Endothelial cell of umbilical vein (primary cell): ENCODE data around the gene FBXO3. TPM values are rescaled to one million over a fixed set of nuclear protein-coding genes. Genes with fewer than 3 reads are reported as not detected.
A peak's percentile ranks its signal among the peaks of the same experiment; 100 is the strongest.
"Not testable (repeated sequence)": the region's sequence is repeated elsewhere in the genome, so short reads cannot be mapped to it uniquely, and the experiment has no call there.

Source experiments
- Bru-seq: library from RNA; stranded (reverse); fragments of 400-500 nt; gene quantifications from one replicate; lab custom pipeline; 2021; lab: Mats Ljungman, UMichigan
- BruChase-seq, 2 experiments: library from RNA; stranded (reverse); fragments of 400-500 nt; gene quantifications; one replicate each; lab custom pipeline; 2021; lab: Mats Ljungman, UMichigan
- BruUV-seq: library from RNA; stranded (reverse); fragments of 400-500 nt; replicated peaks from 2 replicates; lab custom pipeline; 2021; lab: Mats Ljungman, UMichigan
- CTCF ChIA-PET: fragments of 300-600, 350-600 bp; sonication (Branson Sonifier 250); formaldehyde crosslinking; loops from one replicate; lab custom pipeline; 2021; ENCODE audit warnings: antibody characterized with exemption, inconsistent platforms; lab: Charles Lee
- POLR2A ChIA-PET: fragments of 300-600, 350-600 bp; sonication (Branson Sonifier 250); formaldehyde crosslinking; loops from one replicate; lab custom pipeline; 2021; ENCODE audit warnings: antibody characterized with exemption, inconsistent platforms; lab: Charles Lee
- DNase-seq: peaks from one replicate; pipeline ENCODE4 v3.0.0-alpha.2; 2011; ENCODE audit warnings: low read depth, low spot score
- FAIRE-seq: peaks from 2 replicates; lab custom pipeline; 2011; peaks lifted over from hg19 to GRCh38; lab: Jason Lieb, UNC
- H2AFZ ChIP-seq: 2 replicates; pipeline ENCODE4 v1.6.0; 2012; ENCODE audit warnings: low read depth, low read length, control low read depth, inconsistent platforms
- H3K27ac ChIP-seq: 2 replicates; pipeline ENCODE4 v1.5.1; 2011; ENCODE audit warnings: low read depth, mild to moderate bottlenecking, control low read depth, low read length, moderate library complexity; ENCODE audit not compliant: insufficient read depth
- H3K27me3 ChIP-seq, 2 experiments: 2 replicates each; pipeline versions ENCODE4 v1.6.0 to v1.6.1; 2011; ENCODE audit warnings: low read length in 2 of 2, mixed read lengths in 1 of 2; ENCODE audit not compliant: control insufficient read depth in 2 of 2, insufficient read depth in 2 of 2
- H3K36me3 ChIP-seq, 2 experiments: 2 replicates in 1 of 2; 3 replicates in 1 of 2; pipeline ENCODE4 v1.5.1; 2011; ENCODE audit warnings: low read length in 2 of 2, mild to moderate bottlenecking in 1 of 2, moderate library complexity in 1 of 2; ENCODE audit not compliant: control insufficient read depth in 2 of 2, insufficient read depth in 2 of 2; ENCODE audit errors: extremely low read depth in 1 of 2
- H3K4me1 ChIP-seq: 3 replicates; pipeline ENCODE4 v1.5.1; 2011; ENCODE audit warnings: mild to moderate bottlenecking, low read length; ENCODE audit not compliant: control insufficient read depth, insufficient read depth; ENCODE audit errors: extremely low read depth
- H3K4me2 ChIP-seq: 2 replicates; pipeline ENCODE4 v1.6.1; 2011; ENCODE audit warnings: low read length, control low read depth, mixed read lengths; ENCODE audit not compliant: insufficient read depth
- H3K4me3 ChIP-seq, 3 experiments: fragments of 200-600 bp in 1 of 3; sonication (generic), shearing (Covaris generic) in 1 of 3; replicated peaks in 1 of 3; 2 replicates each; pipeline ENCODE4 v1.5.1; 2011 to 2016; ENCODE audit warnings: control low read depth in 3 of 3, low read length in 3 of 3, mild to moderate bottlenecking in 2 of 3, inconsistent platforms in 1 of 3, low read depth in 1 of 3, moderate library complexity in 1 of 3; ENCODE audit not compliant: insufficient read depth in 1 of 3
- H3K79me2 ChIP-seq: 2 replicates; pipeline ENCODE4 v1.6.0; 2012; ENCODE audit warnings: low read length, inconsistent platforms; ENCODE audit not compliant: control insufficient read depth, insufficient read depth
- H3K9ac ChIP-seq: replicated peaks from 2 replicates; pipeline ENCODE3; 2011; ENCODE audit warnings: low read length, control low read depth; ENCODE audit not compliant: insufficient read depth; ENCODE audit errors: extremely low read depth
- H3K9me1 ChIP-seq: replicated peaks from 3 replicates; pipeline ENCODE4 v1.6.0; 2011; ENCODE audit warnings: mild to moderate bottlenecking, low read length; ENCODE audit not compliant: control insufficient read depth, insufficient read depth; ENCODE audit errors: extremely low read depth
- H3K9me3 ChIP-seq: replicated peaks from 2 replicates; pipeline ENCODE4 v1.5.1; 2012; ENCODE audit warnings: low read length, inconsistent platforms; ENCODE audit not compliant: control insufficient read depth, insufficient read depth
- H4K20me1 ChIP-seq: replicated peaks from 2 replicates; pipeline ENCODE3; 2011; ENCODE audit warnings: mild to moderate bottlenecking, low read length; ENCODE audit not compliant: control insufficient read depth, insufficient read depth; ENCODE audit errors: extremely low read depth
- EZH2 ChIP-seq: IDR thresholded peaks from 2 replicates; pipeline ENCODE4 v1.6.1; 2012; ENCODE audit warnings: borderline replicate concordance, low read depth, mild to moderate bottlenecking, moderate library complexity, low read length, inconsistent platforms; ENCODE audit not compliant: severe bottlenecking
- JUN ChIP-seq: IDR thresholded peaks from 2 replicates; pipeline ENCODE4 v1.6.1; 2011; ENCODE audit warnings: borderline replicate concordance, low read depth; ENCODE audit not compliant: insufficient read length, insufficient read depth
- POLR2A ChIP-seq: IDR thresholded peaks from 2 replicates; pipeline ENCODE4 v1.6.1; 2012; ENCODE audit warnings: low read depth, mild to moderate bottlenecking, control low read depth, low read length
- POLR2AphosphoS5 ChIP-seq: IDR thresholded peaks from 2 replicates; pipeline ENCODE4 v1.6.1; 2012; ENCODE audit warnings: low read depth, mild to moderate bottlenecking, control low read depth, low read length, moderate library complexity; ENCODE audit not compliant: insufficient read depth
- dilution Hi-C: fragments of 300-500 bp; cut with MboI; formaldehyde crosslinking; loops from one replicate; pipeline ENCODE4 v1.15.0; 2019; ENCODE audit warnings: low sequenced_read_pairs; ENCODE audit not compliant: extremely low pct_ligation_motif_present
- intact Hi-C: fragments of 100-400 bp; cut with micrococcal nuclease; formaldehyde crosslinking; loops from one replicate; pipeline ENCODE4 v1.10.0; 2022
- long read RNA-seq: library from polyadenylated mRNA; stranded (forward); transcript quantifications from one replicate; pipeline ENCODE4 v2.0.0, GENCODE V29; 2021
- polyA minus RNA-seq, 3 experiments: library from RNA; depleted of rRNA, polyadenylated mRNA; stranded (reverse); fragments of >200 nt; gene quantifications; 1 replicate in 1 of 3; 2 replicates in 2 of 3; pipeline ENCODE4 v1.2.3, GENCODE V29; 2011
- polyA plus RNA-seq, 4 experiments: library from polyadenylated mRNA; depleted of rRNA in 3 of 4; stranded (reverse) in 3 of 4; unstranded in 1 of 4; fragments of >200 nt; gene quantifications; 2 replicates each; pipeline versions ENCODE4 v1.2.1 to v1.2.3, GENCODE V29; 2011 to 2012; ENCODE audit warnings: missing spikeins in 1 of 4
- total RNA-seq: library from RNA; stranded (reverse); gene quantifications from 2 replicates; pipeline ENCODE4 v1.2.3, GENCODE V29; 2021

FBXO3 gene, protein sequence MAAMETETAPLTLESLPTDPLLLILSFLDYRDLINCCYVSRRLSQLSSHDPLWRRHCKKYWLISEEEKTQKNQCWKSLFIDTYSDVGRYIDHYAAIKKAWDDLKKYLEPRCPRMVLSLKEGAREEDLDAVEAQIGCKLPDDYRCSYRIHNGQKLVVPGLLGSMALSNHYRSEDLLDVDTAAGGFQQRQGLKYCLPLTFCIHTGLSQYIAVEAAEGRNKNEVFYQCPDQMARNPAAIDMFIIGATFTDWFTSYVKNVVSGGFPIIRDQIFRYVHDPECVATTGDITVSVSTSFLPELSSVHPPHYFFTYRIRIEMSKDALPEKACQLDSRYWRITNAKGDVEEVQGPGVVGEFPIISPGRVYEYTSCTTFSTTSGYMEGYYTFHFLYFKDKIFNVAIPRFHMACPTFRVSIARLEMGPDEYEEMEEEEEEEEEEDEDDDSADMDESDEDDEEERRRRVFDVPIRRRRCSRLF
- total RNA-seq (20.8 and 23.1 TPM in 2 replicates), polyA plus RNA-seq (14.9 and 18.0 TPM in 2 replicates), polyA minus RNA-seq (21.8 and 28.2 TPM in 2 replicates), Bru-seq, nascent RNA (percentile 73 among the genes with signal in this experiment), BruChase-seq, experiment 1, labeled RNA remaining after a 6-hour chase (percentile 77 among the genes with signal in this experiment), BruChase-seq, experiment 2, labeled RNA remaining after a 2-hour chase (percentile 78 among the genes with signal in this experiment)
- polyA plus RNA-seq (2011; cell fraction: cytosol; rRNA removed), result 16.7 and 17.8 TPM in 2 replicates
- 22.7 and 32.5 TPM in 2 replicates for polyA plus RNA-seq (2011; cell fraction: nucleus; rRNA removed)
- 22.3 and 24.5 TPM in 2 replicates for polyA plus RNA-seq (2012)
- polyA minus RNA-seq (2011; cell fraction: cytosol; rRNA and poly(A)+ RNA removed), result 18.0 TPM
- 21.4 and 32.4 TPM in 2 replicates for polyA minus RNA-seq (2011; cell fraction: nucleus; rRNA and poly(A)+ RNA removed)
- long read RNA-seq, transcript FBXO3-201 (11 exons, 2,397 nt), result major isoform, 65 of 95 reads
- long read RNA-seq, transcript FBXO3-202 (10 exons, 1,672 nt), result minor isoform, 13 of 95 reads
- long read RNA-seq, partial matches to known transcripts, result 2 of 95 reads
- long read RNA-seq, other reads (novel, unspliced or antisense), result 14 of 95 reads

GRCh38 chr11:33773987-33774735, at the start of gene FBXO3:
FBXO3 (minus strand) TSS chr11:33774520; CDS start chr11:33774497, 23 bp downstream.
- intact Hi-C loops (no loop called here), dilution Hi-C loops (no loop called here)
- H4K20me1 ChIP-seq, result no peaks in the 10 kb centered on the region
- peak within 1 kb of the TSS; percentile 62 to 92 (median 80) for H3K4me3 ChIP-seq
- H3K9ac ChIP-seq, result peak within 1 kb of the TSS; percentile 65
- H3K9me1 ChIP-seq, result no peaks in the 10 kb centered on the region
- H3K9me3 ChIP-seq, result no peaks in the 10 kb centered on the region
- H3K27ac ChIP-seq, result peak within 1 kb of the TSS; percentile 4
- FAIRE-seq (peak; percentile 97), DNase-seq (peak; percentile 81)
- H2AFZ ChIP-seq, result peak within 1 kb of the TSS; percentile 98
- no peak for TF ChIP-seq JUN
- peak; percentile 71 for TF ChIP-seq POLR2A
- peak; percentile 28 for TF ChIP-seq POLR2AphosphoS5
- TF ChIP-seq EZH2, result no peak
- POLR2A ChIA-PET, result interaction anchor here (1.0 kb wide), 1 partner anchor 11 kb away, joined by 3 read pairs; no protein-coding TSS in a partner anchor
- peak within 1 kb of the TSS; percentile 88 for H3K4me2 ChIP-seq
- H3K27me3 ChIP-seq, result peaks cover 19 to 22% of the 10 kb centered on the region in 2 experiments
- BruUV-seq, result no TSS peak
- H3K79me2 ChIP-seq, result peaks cover 14% of the 10 kb centered on the region
- H3K36me3 ChIP-seq, result no peaks in the 10 kb centered on the region
- CTCF ChIA-PET, result interaction anchor here (0.8 to 1.5 kb wide), 5 partner anchors 10 to 298 kb away, joined by 3 to 11 read pairs (median 3); no protein-coding TSS in a partner anchor
- peaks cover 12% of the 10 kb centered on the region for H3K4me1 ChIP-seq

- H3K4me1 ChIP-seq, H3K9ac ChIP-seq, H3K36me3 ChIP-seq, dilution Hi-C loops, BruUV-seq, H3K4me2 ChIP-seq, POLR2A ChIA-PET, H3K4me3 ChIP-seq, H2AFZ ChIP-seq, H3K9me1 ChIP-seq, H4K20me1 ChIP-seq, H3K79me2 ChIP-seq, H3K27ac ChIP-seq, intact Hi-C loops, H3K9me3 ChIP-seq, DNase-seq, FAIRE-seq: not testable (repeated sequence)
- peaks cover 22 to 31% of the 10 kb centered on the region in 2 experiments for H3K27me3 ChIP-seq
- CTCF ChIA-PET, result interaction anchor here (1.0 kb wide), 1 partner anchor 165 kb away, joined by 3 read pairs; no protein-coding TSS in a partner anchor
Observed at GRCh38 chr11:33822981-33823380, 48.7 kb upstream of the FBXO3 start.
